HCT116 (cell line): Measurements from ENCODE around the gene GRM1.
"Not testable (repeated sequence)": the region's sequence is repeated elsewhere in the genome, so short reads cannot be mapped to it uniquely, and the experiment has no call there.

ENCODE experiments used
- CTCF ChIP-seq, 3 experiments: fragments of 200-600 bp in 1 of 3; sonication (generic) in 1 of 3; IDR thresholded peaks in 2 of 3; conservative IDR thresholded peaks in 1 of 3; 2 replicates each; pipeline ENCODE4 v1.5.1; 2012 to 2017; ENCODE audit warnings: low read depth in 2 of 3, low read length in 2 of 3, antibody characterized with exemption in 1 of 3, borderline replicate concordance in 1 of 3, control low read depth in 1 of 3, mild to moderate bottlenecking in 1 of 3, mixed read lengths in 1 of 3, mixed run types in 1 of 3, moderate library complexity in 1 of 3; ENCODE audit not compliant: insufficient read depth in 1 of 3
- EZH2 ChIP-seq: fragments of 200-600 bp; sonication (generic); IDR thresholded peaks from 2 replicates; pipeline ENCODE4 v1.6.1; 2017; ENCODE audit warnings: antibody characterized with exemption, mixed run types
- EZH2phosphoT487 ChIP-seq: fragments of 200-600 bp; IDR thresholded peaks from 2 replicates; pipeline ENCODE4 v1.6.1; 2018; ENCODE audit warnings: antibody characterized with exemption, borderline replicate concordance
- JUND ChIP-seq: IDR thresholded peaks from 2 replicates; pipeline ENCODE4 v1.6.1; 2012
- MAX ChIP-seq: IDR thresholded peaks from 2 replicates; pipeline ENCODE4 v1.6.1; 2012
- POLR2A ChIP-seq: IDR thresholded peaks from 2 replicates; pipeline ENCODE4 v1.7.0; 2011; ENCODE audit warnings: borderline replicate concordance; ENCODE audit not compliant: insufficient read depth, insufficient read length; ENCODE audit errors: extremely low read depth
- RAD21 ChIP-seq: IDR thresholded peaks from 2 replicates; pipeline ENCODE4 v1.6.1; 2012; ENCODE audit warnings: low read depth, mild to moderate bottlenecking
- SIN3A ChIP-seq: IDR thresholded peaks from 2 replicates; pipeline ENCODE4 v1.6.1; 2012; ENCODE audit warnings: low read depth
- TCF7L2 ChIP-seq: IDR thresholded peaks from 2 replicates; pipeline ENCODE4 v1.7.0; 2011; ENCODE audit warnings: borderline replicate concordance, inconsistent platforms; ENCODE audit not compliant: insufficient read depth, insufficient read length; ENCODE audit errors: extremely low read depth
- YY1 ChIP-seq: IDR thresholded peaks from 2 replicates; pipeline ENCODE4 v1.6.1; 2011; ENCODE audit warnings: low read length, low read depth, moderate library complexity, mild to moderate bottlenecking; ENCODE audit not compliant: insufficient replicate concordance; ENCODE audit errors: extremely low read depth
- ZNF274 ChIP-seq: fragments of 200-500 bp; sonication (Bioruptor generic); IDR thresholded peaks from 2 replicates; pipeline ENCODE4 v1.6.1; 2014; ENCODE audit warnings: mild to moderate bottlenecking, low read depth, low read length, inconsistent platforms

DNA sequence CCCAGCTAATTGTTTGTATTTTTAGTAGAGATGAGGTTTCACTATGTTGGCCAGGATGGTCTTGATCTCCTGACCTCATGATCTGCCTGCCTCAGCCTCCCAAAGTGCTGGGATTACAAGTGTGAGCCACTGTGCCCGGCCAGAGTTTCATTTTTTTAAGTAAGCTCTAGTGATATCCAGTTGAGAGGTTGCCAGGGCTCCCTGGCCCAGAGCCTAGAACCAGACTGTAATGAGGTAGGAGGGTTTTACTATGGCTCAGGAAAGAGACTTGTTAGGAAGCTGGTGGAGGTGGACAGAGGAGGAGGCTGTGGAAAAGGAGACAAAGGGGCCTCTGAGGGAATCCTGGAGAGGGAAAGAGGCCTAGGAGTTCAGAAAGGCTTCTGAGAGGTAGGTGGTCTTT is 242.3 kb downstream of the GRM1 start:
- TF ChIP-seq RAD21; EZH2; CTCF (IDR thresholded peaks at IDR 0.05 in 2 of 3, conservative IDR thresholded peaks at IDR 0.05 in 1 of 3; ENCODE audit: borderline replicate concordance in 1 of 3, insufficient read depth in 1 of 3, low read depth in 2 of 3, low read length in 2 of 3); POLR2A; MAX; TCF7L2; SIN3A; ZNF274; EZH2phosphoT487; JUND; YY1: not testable (repeated sequence)
